Chondrocyte (in vitro differentiated cells): ENCODE results near the gene MYZAP. TPM values are rescaled to one million over a fixed set of nuclear protein-coding genes. Genes with fewer than 3 reads are reported as not detected.

Source experiments
- DNase-seq: peaks from one replicate; pipeline ENCODE4 v3.0.0; 2021; ENCODE audit warnings: mixed read lengths, low spot score
- H3K27ac Mint-ChIP-seq: one replicate; pipeline ENCODE4 v1.8.0; 2021; ENCODE audit warnings: mild to moderate bottlenecking, moderate library complexity, mixed read lengths; ENCODE audit not compliant: unreplicated experiment
- H3K27me3 Mint-ChIP-seq: 2 replicates; pipeline ENCODE4 v1.8.0; 2021; ENCODE audit warnings: low read depth, mixed read lengths
- H3K36me3 Mint-ChIP-seq: 2 replicates; pipeline ENCODE4 v1.8.0; 2021; ENCODE audit warnings: low read depth, mixed read lengths
- H3K4me1 Mint-ChIP-seq: 2 replicates; pipeline ENCODE4 v1.8.0; 2021; ENCODE audit warnings: low read depth, mild to moderate bottlenecking, mixed read lengths
- H3K4me3 Mint-ChIP-seq: one replicate; pipeline ENCODE4 v1.8.0; 2021; ENCODE audit warnings: mild to moderate bottlenecking, moderate library complexity, mixed read lengths; ENCODE audit not compliant: unreplicated experiment
- H3K9me3 Mint-ChIP-seq: 2 replicates; pipeline ENCODE4 v1.8.0; 2021; ENCODE audit warnings: low read depth, mixed read lengths
- CTCF ChIP-seq: fragments of 200-600 bp; sonication (generic); IDR thresholded peaks from 2 replicates; pipeline ENCODE4 v1.5.0; 2021; ENCODE audit warnings: antibody characterized with exemption, mild to moderate bottlenecking, moderate library complexity
- total RNA-seq: library from RNA; stranded (reverse); gene quantifications from 3 replicates; pipeline ENCODE4 v1.2.1, GENCODE V29; 2021

Gene MYZAP
- total RNA-seq, 1 donor from 2014 or later, result 0.17 TPM

- peaks cover 31% of the 10 kb centered on the region for H3K4me1 Mint-ChIP-seq
These were observed 76.3 kb downstream of the MYZAP start for GRCh38 chr15:57668016-57668415.

GRCh38 chr15:57671636-57672035 lies 79.9 kb downstream of the MYZAP start:
- H3K27me3 Mint-ChIP-seq, result no peaks in the 10 kb centered on the region
- H3K4me3 Mint-ChIP-seq, result no peak overlapping the region
- H3K9me3 Mint-ChIP-seq, result no peaks in the 10 kb centered on the region
- DNase-seq, result no peak
- H3K4me1 Mint-ChIP-seq, result peaks cover 45% of the 10 kb centered on the region
- no peak for TF ChIP-seq CTCF
- H3K36me3 Mint-ChIP-seq, result no peaks in the 10 kb centered on the region
- H3K27ac Mint-ChIP-seq, result no peak overlapping the region

More at GRCh38 chr15:57668016-57668415, 76.3 kb downstream of the MYZAP start:
- DNase-seq, result no peak
- no peak for TF ChIP-seq CTCF
- Mint-ChIP-seq H3K27ac (peak overlapping the region; percentile 39), H3K36me3 (no peaks in the 10 kb centered on the region), H3K9me3 (no peaks in the 10 kb centered on the region), H3K4me3 (no peak overlapping the region), H3K27me3 (no peaks in the 10 kb centered on the region)

- Mint-ChIP-seq H3K4me3 (no peak overlapping the region), H3K9me3 (no peaks in the 10 kb centered on the region), H3K4me1 (peaks cover 41% of the 10 kb centered on the region), H3K27ac (peak overlapping the region; percentile 62), H3K27me3 (no peaks in the 10 kb centered on the region), H3K36me3 (peaks cover 1% of the 10 kb centered on the region)
- no peak for DNase-seq
- TF ChIP-seq CTCF, result no peak
These were observed 83.9 kb downstream of the MYZAP start for GRCh38 chr15:57675481-57676181.

- no peak for TF ChIP-seq CTCF
These were observed 84.9 kb downstream of the MYZAP start for GRCh38 chr15:57676585-57676984.

GRCh38 chr15:57677204-57677603 lies 85.5 kb downstream of the MYZAP start:
- Mint-ChIP-seq H3K9me3 (no peaks in the 10 kb centered on the region), H3K27ac (no peak overlapping the region), H3K4me1 (peaks cover 43% of the 10 kb centered on the region), H3K27me3 (no peaks in the 10 kb centered on the region), H3K36me3 (peaks cover 1% of the 10 kb centered on the region), H3K4me3 (no peak overlapping the region)
- no peak for DNase-seq
- no peak for TF ChIP-seq CTCF

More at GRCh38 chr15:57676585-57676984, 84.9 kb downstream of the MYZAP start:
- Mint-ChIP-seq H3K36me3 (peaks cover 1% of the 10 kb centered on the region), H3K27me3 (no peaks in the 10 kb centered on the region), H3K27ac (no peak overlapping the region), H3K4me1 (peaks cover 47% of the 10 kb centered on the region), H3K4me3 (no peak overlapping the region), H3K9me3 (no peaks in the 10 kb centered on the region)
- DNase-seq, result no peak
